ENCODE results near the gene MFNG.
A peak's percentile ranks its signal among the peaks of the same experiment; 100 is the strongest.
"Not testable (repeated sequence)": the region's sequence is repeated elsewhere in the genome, so short reads cannot be mapped to it uniquely, and the experiment has no call there.

Gene MFNG

GRCh38 chr22:37472418-37473006 is 13.7 kb downstream of the MFNG start:
- DNase-seq, result peak; percentile 52

- no peak for DNase-seq
These were observed 14.3 kb downstream of the MFNG start for GRCh38 chr22:37471727-37472417.

- no peak for DNase-seq
These were observed 16.1 kb downstream of the MFNG start for GRCh38 chr22:37470087-37470445.

- no peak for DNase-seq
These were observed 16.6 kb downstream of the MFNG start for GRCh38 chr22:37469416-37470086.

- not testable (repeated sequence) for DNase-seq
These were observed 17.9 kb downstream of the MFNG start for GRCh38 chr22:37468201-37468695.

- no peak for DNase-seq
These were observed 18.7 kb downstream of the MFNG start for GRCh38 chr22:37467391-37467955.

- no peak for DNase-seq
These were observed 22.0 kb downstream of the MFNG start for GRCh38 chr22:37464181-37464580.

GRCh38 chr22:37462983-37463382 is 23.2 kb downstream of the MFNG start:
- DNase-seq, result no peak

- no peak for DNase-seq
These were observed 23.7 kb downstream of the MFNG start for GRCh38 chr22:37462436-37462835.

- DNase-seq, result no peak
These were observed 24.2 kb downstream of the MFNG start for GRCh38 chr22:37461961-37462360.

- DNase-seq, result no peak
These were observed 25.5 kb downstream of the MFNG start for GRCh38 chr22:37460684-37461083.

- no peak for DNase-seq
These were observed 27.0 kb downstream of the MFNG start for GRCh38 chr22:37459206-37459605.

GRCh38 chr22:37457093-37457893 is 28.9 kb downstream of the MFNG start:
- peak; percentile 88 for DNase-seq

- DNase-seq, result no peak
These were observed 29.8 kb downstream of the MFNG start for GRCh38 chr22:37456346-37456745.

- DNase-seq, result no peak
These were observed 30.3 kb downstream of the MFNG start for GRCh38 chr22:37455896-37456295.

- no peak for DNase-seq
These were observed 31.1 kb downstream of the MFNG start for GRCh38 chr22:37454857-37455686.

- no peak for DNase-seq
These were observed 32.5 kb downstream of the MFNG start for GRCh38 chr22:37453696-37454095.

- no peak for DNase-seq
These were observed 35.0 kb downstream of the MFNG start for GRCh38 chr22:37451218-37451617.

GRCh38 chr22:37449331-37450001 is 36.7 kb downstream of the MFNG start:
- DNase-seq, result no peak

- no peak for DNase-seq
These were observed 37.6 kb downstream of the MFNG start for GRCh38 chr22:37448516-37449127.

- no peak for DNase-seq
These were observed 40.7 kb downstream of the MFNG start for GRCh38 chr22:37445501-37445900.

All from activated CD4-positive, alpha-beta T cell treated with anti-CD3 and anti-CD28 coated beads, Interleukin-2, amount 50 U/mL, for 1 hour (primary cell).